ENCODE data around the gene C1QL1.
A peak's percentile ranks its signal among the peaks of the same experiment; 100 is the strongest.

C1QL1 gene

DNA sequence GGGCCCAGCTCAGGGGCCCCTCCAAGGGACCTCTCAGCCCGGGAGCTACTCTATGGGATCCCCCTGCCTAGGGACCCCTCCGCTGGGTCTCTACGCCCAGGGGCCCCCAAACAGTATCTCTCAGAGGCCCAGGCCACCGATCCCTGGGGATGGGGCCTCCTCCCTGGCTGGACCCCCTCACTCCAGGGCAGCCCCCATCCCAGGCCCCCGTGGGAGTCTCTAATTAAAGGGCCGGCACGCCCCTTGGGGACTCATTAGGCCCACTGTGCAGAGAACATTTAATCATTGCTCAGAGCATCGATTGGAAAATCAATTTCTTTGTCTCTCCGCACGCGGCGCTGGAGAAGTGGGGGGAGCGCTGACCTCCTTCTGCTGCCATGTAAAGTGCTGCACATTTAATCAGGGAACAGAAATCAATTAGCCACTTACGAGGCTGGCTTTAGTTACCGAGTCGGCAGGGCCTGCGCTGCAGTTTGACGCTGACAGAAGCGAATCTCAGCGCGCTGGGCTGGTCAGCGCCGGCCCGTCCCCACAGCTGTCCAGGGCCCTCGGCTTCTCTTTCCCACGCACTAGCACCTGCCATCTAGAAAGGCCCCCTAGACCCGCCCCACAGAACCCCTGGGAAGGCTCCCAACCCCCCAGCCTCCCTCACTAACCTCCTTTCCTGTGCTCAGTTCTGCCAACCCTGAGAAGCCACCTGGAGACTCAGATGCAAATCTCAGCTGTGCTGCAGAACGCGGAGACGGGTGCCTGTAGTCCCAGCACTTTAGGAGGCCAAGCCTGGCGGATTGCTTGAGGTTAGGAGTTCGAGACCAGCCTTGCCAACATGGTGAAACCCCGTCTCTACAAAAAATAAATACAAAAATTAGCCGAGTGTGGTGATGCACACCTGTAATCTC lies 20.2 kb upstream of the C1QL1 start:
- no peaks in the 10 kb centered on the region for H3K36me3 ChIP-seq (ENCODE audit: insufficient read depth, low read length)
- H3K79me2 ChIP-seq (ENCODE audit: control insufficient read depth, insufficient read depth, low read length, unreplicated experiment) = no peaks in the 10 kb centered on the region
- H3K27ac ChIP-seq (ENCODE audit: low read depth, low read length) = no peak overlapping the region
- H3K4me3 ChIP-seq (ENCODE audit: low read depth, low read length) = no peak overlapping the region
- H2AFZ ChIP-seq (ENCODE audit: low read length, unreplicated experiment) = no peak overlapping the region
- H3K4me1 ChIP-seq (ENCODE audit: control insufficient read depth, insufficient read depth, low read length, unreplicated experiment) = no peaks in the 10 kb centered on the region
- H3K27me3 ChIP-seq (ENCODE audit: insufficient read depth, low read length) = peaks cover 16% of the 10 kb centered on the region

DNA sequence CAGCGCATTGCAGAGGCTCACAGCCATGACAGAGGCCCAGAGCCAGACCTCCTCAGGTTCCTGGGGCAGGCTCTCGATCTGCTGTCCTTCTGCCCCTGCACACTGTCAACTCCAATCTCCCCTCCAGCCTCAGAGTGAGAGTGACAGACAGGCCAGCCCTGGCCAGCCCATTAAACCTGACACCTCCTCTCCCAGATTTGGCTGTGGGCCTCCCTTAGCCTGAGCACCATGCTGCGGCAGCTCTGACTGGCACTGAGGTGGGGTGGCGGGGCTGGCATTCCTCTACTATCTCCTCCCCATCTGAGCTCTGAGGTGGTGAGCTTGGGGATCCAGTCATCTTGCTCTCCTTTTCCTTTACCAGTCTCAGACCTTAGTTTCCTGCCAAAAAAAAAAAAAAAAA lies 15.5 kb upstream of the C1QL1 start:
- no peak overlapping the region for H3K4me3 ChIP-seq (ENCODE audit: low read depth, low read length)
- no peaks in the 10 kb centered on the region for H3K36me3 ChIP-seq (ENCODE audit: insufficient read depth, low read length)
- H3K27ac ChIP-seq (ENCODE audit: low read depth, low read length) = no peak overlapping the region
- H3K79me2 ChIP-seq (ENCODE audit: control insufficient read depth, insufficient read depth, low read length, unreplicated experiment) = no peaks in the 10 kb centered on the region
- no peak overlapping the region for H2AFZ ChIP-seq (ENCODE audit: low read length, unreplicated experiment)
- peaks cover 17% of the 10 kb centered on the region for H3K4me1 ChIP-seq (ENCODE audit: control insufficient read depth, insufficient read depth, low read length, unreplicated experiment)
- H3K27me3 ChIP-seq (ENCODE audit: insufficient read depth, low read length) = peaks cover 16% of the 10 kb centered on the region

DNA sequence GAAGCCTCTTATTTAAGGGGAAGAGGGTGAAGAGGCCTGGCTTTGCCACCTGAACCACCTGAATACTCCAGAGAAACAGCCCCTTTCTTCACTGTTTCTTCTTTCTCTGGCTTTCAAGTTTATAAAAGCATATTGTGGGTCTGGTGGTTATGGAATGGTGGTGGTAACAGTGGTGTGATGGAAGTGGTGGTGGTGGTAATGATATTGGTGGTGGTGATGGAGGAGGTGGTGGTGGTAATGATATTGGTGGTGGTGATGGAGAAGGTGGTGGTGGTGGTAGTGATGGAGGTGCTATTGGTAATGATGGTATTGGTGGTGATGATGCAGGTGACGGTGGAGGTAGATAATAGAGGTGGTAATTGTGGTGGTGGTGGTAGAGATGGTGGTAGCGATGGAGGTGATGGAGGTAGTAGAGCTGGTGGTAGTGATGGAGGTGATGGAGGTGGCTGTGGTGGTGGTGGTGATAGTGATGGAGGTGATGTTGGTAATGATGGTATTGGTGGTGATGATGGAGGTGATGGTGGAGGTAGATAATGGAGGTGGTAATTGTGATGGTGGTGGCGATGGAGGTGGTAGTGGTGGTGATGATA lies 14.1 kb upstream of the C1QL1 start:
- Histone ChIP-seq H3K36me3 (ENCODE audit: insufficient read depth, low read length) (no peaks in the 10 kb centered on the region), H3K27me3 (ENCODE audit: insufficient read depth, low read length) (peaks cover 10% of the 10 kb centered on the region), H3K4me3 (ENCODE audit: low read depth, low read length) (peak overlapping the region; percentile 72; the same call in 1 of the 2 replicates), H2AFZ (ENCODE audit: low read length, unreplicated experiment) (no peak overlapping the region), H3K4me1 (ENCODE audit: control insufficient read depth, insufficient read depth, low read length, unreplicated experiment) (peaks cover 17% of the 10 kb centered on the region), H3K27ac (ENCODE audit: low read depth, low read length) (peak overlapping the region; percentile 81; the same call in 1 of the 2 replicates), H3K79me2 (ENCODE audit: control insufficient read depth, insufficient read depth, low read length, unreplicated experiment) (no peaks in the 10 kb centered on the region)

DNA sequence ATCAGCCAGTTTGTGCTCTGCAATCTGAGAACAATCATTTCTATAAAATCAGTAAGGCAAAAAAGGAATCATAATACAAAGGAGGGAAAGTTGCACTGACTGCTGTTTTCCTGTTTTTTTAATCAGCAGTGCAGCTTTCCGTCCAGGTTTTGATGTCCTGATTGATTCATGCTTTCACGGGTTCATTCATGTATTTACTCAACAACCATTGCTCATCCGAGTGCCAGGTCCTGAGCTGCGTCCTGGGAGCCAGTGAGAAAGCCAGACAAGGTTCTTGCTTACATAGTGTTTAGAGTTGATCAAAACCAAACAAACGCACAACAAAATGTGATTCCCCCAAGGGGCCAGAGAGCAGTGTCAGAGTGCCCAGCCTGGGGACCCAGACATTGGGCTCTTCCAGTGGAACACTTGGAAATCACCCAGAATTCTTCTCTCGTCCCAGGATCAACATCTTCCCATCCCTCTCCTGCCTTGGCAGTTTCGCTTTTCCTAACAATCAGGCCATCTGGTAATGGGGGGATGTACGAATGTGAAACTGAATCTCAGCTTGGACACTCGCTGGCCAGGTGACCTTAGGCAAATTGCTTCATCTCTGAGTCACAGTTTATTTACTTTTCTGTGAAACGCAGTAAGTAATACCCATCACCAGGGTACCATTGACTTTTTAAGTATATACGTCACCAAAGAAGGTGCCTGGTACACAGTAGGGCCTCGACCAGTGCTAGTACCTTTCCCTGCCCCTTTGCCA lies 13.3 kb upstream of the C1QL1 start:
- H3K27ac ChIP-seq (ENCODE audit: low read depth, low read length) = peak overlapping the region; percentile 81
- H3K36me3 ChIP-seq (ENCODE audit: insufficient read depth, low read length) = no peaks in the 10 kb centered on the region
- H3K79me2 ChIP-seq (ENCODE audit: control insufficient read depth, insufficient read depth, low read length, unreplicated experiment) = no peaks in the 10 kb centered on the region
- peak overlapping the region; percentile 89 for H2AFZ ChIP-seq (ENCODE audit: low read length, unreplicated experiment)
- peaks cover 6% of the 10 kb centered on the region for H3K27me3 ChIP-seq (ENCODE audit: insufficient read depth, low read length)
- peaks cover 17% of the 10 kb centered on the region for H3K4me1 ChIP-seq (ENCODE audit: control insufficient read depth, insufficient read depth, low read length, unreplicated experiment)
- peak overlapping the region; percentile 72 for H3K4me3 ChIP-seq (ENCODE audit: low read depth, low read length)

DNA sequence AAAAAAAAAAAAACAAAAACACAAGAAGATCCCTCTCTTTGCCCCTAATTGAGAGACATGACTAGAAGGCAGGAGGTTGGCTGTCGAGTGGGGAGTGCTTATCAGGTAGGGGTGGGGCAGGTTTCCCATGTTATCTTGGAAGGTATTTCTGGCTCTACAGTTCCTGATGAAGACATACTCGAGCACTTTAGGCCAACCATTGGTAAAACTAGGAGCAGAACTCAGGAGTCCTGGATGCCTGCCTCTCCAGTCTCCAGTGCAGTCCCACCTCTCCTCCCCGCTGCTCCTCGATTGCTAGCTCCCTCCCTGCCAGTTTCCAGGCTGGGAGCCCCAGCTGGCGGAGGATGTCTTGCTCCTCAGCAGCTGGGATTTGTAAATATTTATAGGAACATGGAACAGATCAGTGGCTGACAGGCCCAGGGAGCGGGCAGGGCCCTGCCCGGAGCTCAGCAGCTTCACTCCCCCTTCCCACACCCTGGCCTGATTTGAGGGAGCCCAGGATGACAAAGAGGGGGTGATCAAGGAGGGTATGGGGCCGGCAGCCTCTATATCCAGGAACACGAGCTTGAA lies 11.4 kb upstream of the C1QL1 start:
- Histone ChIP-seq H3K4me1 (ENCODE audit: control insufficient read depth, insufficient read depth, low read length, unreplicated experiment) (peaks cover 17% of the 10 kb centered on the region), H3K79me2 (ENCODE audit: control insufficient read depth, insufficient read depth, low read length, unreplicated experiment) (no peaks in the 10 kb centered on the region), H3K36me3 (ENCODE audit: insufficient read depth, low read length) (no peaks in the 10 kb centered on the region), H3K27ac (ENCODE audit: low read depth, low read length) (no peak overlapping the region), H3K27me3 (ENCODE audit: insufficient read depth, low read length) (no peaks in the 10 kb centered on the region), H2AFZ (ENCODE audit: low read length, unreplicated experiment) (no peak overlapping the region), H3K4me3 (ENCODE audit: low read depth, low read length) (no peak overlapping the region)

DNA sequence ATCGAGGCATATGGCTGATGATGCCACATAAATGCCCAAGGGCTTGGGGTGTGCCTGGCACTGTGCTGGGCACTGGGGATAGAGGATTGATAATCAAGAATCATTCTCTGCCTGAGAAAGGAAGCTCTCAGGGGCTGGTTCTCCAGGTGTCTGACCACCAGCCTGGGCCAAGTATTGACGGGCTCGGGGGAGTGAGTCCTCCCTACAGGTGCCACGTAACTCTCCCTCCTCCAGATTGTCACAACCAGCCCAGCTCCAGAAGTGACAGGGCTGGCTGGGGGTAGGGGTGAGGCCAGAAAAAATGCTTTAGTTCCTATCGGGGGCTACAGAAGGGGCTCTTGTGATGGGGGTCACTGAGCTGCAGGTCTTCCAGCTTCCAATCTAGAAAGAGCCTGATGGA lies 10.7 kb upstream of the C1QL1 start:
- Histone ChIP-seq H3K27me3 (ENCODE audit: insufficient read depth, low read length) (no peaks in the 10 kb centered on the region), H3K4me1 (ENCODE audit: control insufficient read depth, insufficient read depth, low read length, unreplicated experiment) (peaks cover 17% of the 10 kb centered on the region), H2AFZ (ENCODE audit: low read length, unreplicated experiment) (no peak overlapping the region), H3K36me3 (ENCODE audit: insufficient read depth, low read length) (no peaks in the 10 kb centered on the region), H3K27ac (ENCODE audit: low read depth, low read length) (no peak overlapping the region), H3K4me3 (ENCODE audit: low read depth, low read length) (no peak overlapping the region), H3K79me2 (ENCODE audit: control insufficient read depth, insufficient read depth, low read length, unreplicated experiment) (no peaks in the 10 kb centered on the region)

DNA sequence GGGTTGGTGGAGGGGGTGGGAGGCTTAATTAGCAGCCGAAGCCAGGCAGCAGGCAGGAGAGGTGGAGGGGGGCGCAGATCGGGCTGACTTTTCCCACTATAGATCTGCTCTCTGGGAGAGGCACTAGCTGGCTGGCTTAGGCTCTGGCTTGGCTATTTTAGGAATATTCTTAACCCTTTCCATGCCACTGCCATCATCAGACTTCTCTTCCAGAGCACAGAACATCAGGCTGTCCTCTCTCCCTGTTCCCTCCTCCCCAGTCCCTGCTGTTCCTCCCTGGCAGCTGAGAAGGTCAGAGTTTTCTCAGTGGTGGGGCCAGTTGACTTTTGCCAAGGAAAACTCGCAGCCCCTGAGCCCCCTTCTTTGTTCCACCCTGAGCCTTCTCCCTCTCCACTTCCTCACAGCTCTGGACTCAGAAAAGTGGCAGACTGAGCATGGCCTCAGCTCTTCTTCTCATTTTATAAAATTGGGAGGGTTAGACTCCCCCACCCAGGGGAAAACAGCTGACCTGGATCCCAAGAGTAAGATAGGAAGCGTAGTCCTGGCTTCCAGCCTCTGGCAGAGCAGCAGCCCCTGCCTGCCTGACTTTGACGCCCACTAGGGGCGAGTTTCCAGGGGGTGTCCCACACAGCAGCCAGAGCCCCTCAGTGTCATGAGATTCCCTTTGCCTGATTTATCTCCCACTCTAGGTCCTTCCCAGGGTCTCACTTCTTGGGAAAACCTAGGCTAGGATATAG lies 9.9 kb upstream of the C1QL1 start:
- Histone ChIP-seq H3K27ac (ENCODE audit: low read depth, low read length) (no peak overlapping the region), H3K27me3 (ENCODE audit: insufficient read depth, low read length) (no peaks in the 10 kb centered on the region), H3K4me3 (ENCODE audit: low read depth, low read length) (no peak overlapping the region), H3K4me1 (ENCODE audit: control insufficient read depth, insufficient read depth, low read length, unreplicated experiment) (peaks cover 20% of the 10 kb centered on the region), H2AFZ (ENCODE audit: low read length, unreplicated experiment) (no peak overlapping the region), H3K36me3 (ENCODE audit: insufficient read depth, low read length) (no peaks in the 10 kb centered on the region), H3K79me2 (ENCODE audit: control insufficient read depth, insufficient read depth, low read length, unreplicated experiment) (no peaks in the 10 kb centered on the region)

DNA sequence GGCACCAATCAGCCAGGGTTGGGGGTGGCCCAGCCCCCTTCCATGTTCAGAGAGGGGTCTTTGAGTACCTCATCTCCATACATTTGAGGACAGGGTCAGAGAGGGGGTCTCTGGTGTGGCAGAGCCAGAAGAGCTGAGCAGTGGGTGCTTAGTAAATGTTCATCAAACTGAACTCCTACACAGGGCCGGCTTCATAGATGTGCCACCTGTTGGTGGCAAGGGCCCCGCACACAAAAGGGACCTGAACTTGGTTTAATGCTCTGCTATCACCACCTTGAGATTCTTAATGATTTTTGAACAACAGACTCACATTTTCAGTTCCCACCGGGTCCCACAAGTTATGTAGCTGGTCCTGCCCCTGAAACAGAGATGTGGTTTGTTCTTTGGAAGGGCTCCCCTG lies 9.0 kb upstream of the C1QL1 start:
- no peak overlapping the region for H2AFZ ChIP-seq (ENCODE audit: low read length, unreplicated experiment)
- H3K27me3 ChIP-seq (ENCODE audit: insufficient read depth, low read length) = no peaks in the 10 kb centered on the region
- no peaks in the 10 kb centered on the region for H3K79me2 ChIP-seq (ENCODE audit: control insufficient read depth, insufficient read depth, low read length, unreplicated experiment)
- no peaks in the 10 kb centered on the region for H3K36me3 ChIP-seq (ENCODE audit: insufficient read depth, low read length)
- H3K4me1 ChIP-seq (ENCODE audit: control insufficient read depth, insufficient read depth, low read length, unreplicated experiment) = peaks cover 28% of the 10 kb centered on the region
- no peak overlapping the region for H3K27ac ChIP-seq (ENCODE audit: low read depth, low read length)
- H3K4me3 ChIP-seq (ENCODE audit: low read depth, low read length) = no peak overlapping the region

DNA sequence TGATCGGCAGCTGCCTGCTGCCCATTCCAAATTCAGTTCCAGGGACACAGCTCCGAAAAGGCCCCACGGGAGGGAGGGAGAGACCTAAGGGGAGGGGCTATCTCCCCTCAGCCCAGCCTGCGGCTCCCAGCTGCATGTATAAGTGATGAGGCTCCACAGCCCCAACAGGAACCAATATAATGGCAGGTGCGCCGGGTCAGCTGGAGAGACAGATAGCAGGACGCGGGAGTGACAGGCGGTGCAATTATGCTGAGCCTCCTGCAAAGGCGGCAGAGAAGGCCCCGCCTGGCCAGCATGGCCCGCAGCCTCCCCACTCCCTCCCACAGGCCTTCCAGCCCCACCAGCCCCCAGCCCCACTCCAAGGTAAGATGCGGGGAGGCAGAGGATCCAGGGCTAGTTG lies 8.1 kb upstream of the C1QL1 start:
- H3K27me3 ChIP-seq (ENCODE audit: insufficient read depth, low read length) = no peaks in the 10 kb centered on the region
- H3K36me3 ChIP-seq (ENCODE audit: insufficient read depth, low read length) = no peaks in the 10 kb centered on the region
- peaks cover 25% of the 10 kb centered on the region for H3K4me1 ChIP-seq (ENCODE audit: control insufficient read depth, insufficient read depth, low read length, unreplicated experiment)
- H3K27ac ChIP-seq (ENCODE audit: low read depth, low read length) = no peak overlapping the region
- no peaks in the 10 kb centered on the region for H3K79me2 ChIP-seq (ENCODE audit: control insufficient read depth, insufficient read depth, low read length, unreplicated experiment)
- H3K4me3 ChIP-seq (ENCODE audit: low read depth, low read length) = no peak overlapping the region
- no peak overlapping the region for H2AFZ ChIP-seq (ENCODE audit: low read length, unreplicated experiment)

DNA sequence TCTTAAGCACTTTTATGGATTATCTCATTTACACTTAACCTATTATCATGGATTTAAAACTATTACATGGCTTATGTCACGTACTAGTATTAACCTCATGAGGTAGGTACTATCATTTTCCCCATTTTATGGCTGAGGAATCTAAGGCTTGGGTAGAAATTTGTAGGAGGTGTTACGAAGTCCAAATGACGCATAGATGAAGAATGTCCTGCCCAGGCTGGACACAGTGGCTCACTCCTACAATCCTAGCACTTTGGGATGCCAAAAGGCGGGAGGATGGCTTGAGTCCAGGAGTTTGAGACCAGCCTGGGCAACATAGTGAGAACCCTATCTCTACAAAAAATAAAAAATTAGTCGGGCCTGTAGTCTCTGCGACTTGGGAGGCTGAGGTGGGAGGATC lies 4.8 kb upstream of the C1QL1 start:
- Histone ChIP-seq H3K79me2 (ENCODE audit: control insufficient read depth, insufficient read depth, low read length, unreplicated experiment) (no peaks in the 10 kb centered on the region), H3K27me3 (ENCODE audit: insufficient read depth, low read length) (peaks cover 13% of the 10 kb centered on the region), H3K4me3 (ENCODE audit: low read depth, low read length) (no peak overlapping the region), H3K27ac (ENCODE audit: low read depth, low read length) (peak overlapping the region; percentile 38), H2AFZ (ENCODE audit: low read length, unreplicated experiment) (no peak overlapping the region), H3K36me3 (ENCODE audit: insufficient read depth, low read length) (no peaks in the 10 kb centered on the region), H3K4me1 (ENCODE audit: control insufficient read depth, insufficient read depth, low read length, unreplicated experiment) (peaks cover 16% of the 10 kb centered on the region)

All from ACC112 (cell line).